ENCODE results near the gene PRKAG2. TPM values are rescaled to one million over a fixed set of nuclear protein-coding genes. Genes with fewer than 3 reads are reported as not detected.

Gene PRKAG2
- total and polyA plus RNA-seq, 8 donors, result 19.9 to 302 (median 60.9) TPM

DNA sequence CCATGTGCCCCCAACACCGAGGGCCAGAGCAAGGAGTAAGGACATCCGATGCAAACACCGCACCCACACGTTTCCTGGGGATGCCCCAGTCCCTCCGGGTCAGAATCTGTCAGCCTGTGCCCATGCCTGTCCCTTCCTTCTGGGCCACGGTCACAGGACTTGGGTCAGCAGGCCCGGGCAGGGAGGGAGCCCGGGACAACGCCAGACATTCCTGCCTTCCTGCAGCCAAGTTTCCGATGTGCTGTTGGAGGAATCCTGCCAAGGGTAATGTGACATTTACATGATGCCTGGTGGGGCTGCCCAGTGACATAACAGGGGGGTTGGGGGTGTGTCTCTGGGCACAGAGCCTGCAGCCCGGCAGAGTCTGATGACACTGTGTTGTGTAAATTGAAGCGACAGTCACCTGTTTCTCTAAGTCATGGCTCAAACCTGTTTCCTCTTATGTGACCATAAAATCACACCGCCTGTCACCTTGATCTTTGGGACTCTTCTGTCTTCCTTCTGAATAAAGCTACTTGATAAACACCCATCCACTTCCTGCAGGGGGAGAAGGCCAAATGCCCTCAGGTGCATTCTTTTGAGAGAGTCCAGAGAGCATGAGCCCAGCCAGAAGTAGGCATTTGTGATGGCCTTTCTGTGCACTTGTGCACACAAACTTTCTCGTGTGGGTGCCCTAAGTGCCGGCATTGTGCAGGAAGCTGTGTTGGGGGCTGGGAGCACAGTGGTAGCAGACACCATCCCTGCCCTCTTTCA is 181.9 kb downstream of the PRKAG2 start:
- H3K9me3 ChIP-seq, result no peaks in the 10 kb centered on the region
- DNase-seq, result peak in 1 of 2 donors; percentile 67
- TF ChIP-seq EP300 (IDR thresholded peaks at IDR 0.05) (no peak), POLR2AphosphoS5 (IDR thresholded peaks at IDR 0.05) (peak in 2 of 3 donors; percentile 7 to 68), POLR2A (IDR thresholded peaks at IDR 0.05) (no peak)
- TF ChIP-seq, protein P1, sequence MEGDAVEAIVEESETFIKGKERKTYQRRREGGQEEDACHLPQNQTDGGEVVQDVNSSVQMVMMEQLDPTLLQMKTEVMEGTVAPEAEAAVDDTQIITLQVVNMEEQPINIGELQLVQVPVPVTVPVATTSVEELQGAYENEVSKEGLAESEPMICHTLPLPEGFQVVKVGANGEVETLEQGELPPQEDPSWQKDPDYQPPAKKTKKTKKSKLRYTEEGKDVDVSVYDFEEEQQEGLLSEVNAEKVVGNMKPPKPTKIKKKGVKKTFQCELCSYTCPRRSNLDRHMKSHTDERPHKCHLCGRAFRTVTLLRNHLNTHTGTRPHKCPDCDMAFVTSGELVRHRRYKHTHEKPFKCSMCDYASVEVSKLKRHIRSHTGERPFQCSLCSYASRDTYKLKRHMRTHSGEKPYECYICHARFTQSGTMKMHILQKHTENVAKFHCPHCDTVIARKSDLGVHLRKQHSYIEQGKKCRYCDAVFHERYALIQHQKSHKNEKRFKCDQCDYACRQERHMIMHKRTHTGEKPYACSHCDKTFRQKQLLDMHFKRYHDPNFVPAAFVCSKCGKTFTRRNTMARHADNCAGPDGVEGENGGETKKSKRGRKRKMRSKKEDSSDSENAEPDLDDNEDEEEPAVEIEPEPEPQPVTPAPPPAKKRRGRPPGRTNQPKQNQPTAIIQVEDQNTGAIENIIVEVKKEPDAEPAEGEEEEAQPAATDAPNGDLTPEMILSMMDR (IDR thresholded peaks at IDR 0.05), result no peak
- H3K4me3 ChIP-seq, result no peak overlapping the region
- peak overlapping the region in 3 of 5 donors; percentile 20 to 60 (median 43) for H3K27ac ChIP-seq
- intact Hi-C loops (cut with DNase I; ENCODE audit: low total_unique reads), result no loop called here
- no peaks in the 10 kb centered on the region for H3K36me3 ChIP-seq
- 48 to 63% (median 56%) methylated on average over 15 of the region's 15 CpGs for WGBS, 5 donors
- no peaks in the 10 kb centered on the region for H3K27me3 ChIP-seq
- peaks cover 11 to 52% (median 29%) of the 10 kb centered on the region in 4 donors for H3K4me1 ChIP-seq

DNA sequence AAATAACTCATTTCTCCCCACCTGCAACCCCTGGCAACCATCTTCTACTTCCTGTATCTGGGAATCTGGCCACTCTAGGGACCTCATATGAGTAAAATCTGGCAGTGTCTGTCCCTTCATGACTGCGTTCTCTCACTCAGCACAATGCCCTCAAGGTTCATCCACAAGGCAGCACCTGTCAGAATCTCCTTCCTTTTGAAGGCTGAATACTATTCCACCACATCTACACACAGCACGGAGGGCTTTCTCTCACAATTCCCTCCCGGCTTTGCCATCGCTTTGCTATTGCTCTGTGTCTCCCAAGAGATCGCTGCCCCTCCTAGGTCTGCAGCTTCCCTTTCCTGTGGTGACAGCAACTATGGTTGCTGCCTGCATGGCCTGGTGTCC is 182.5 kb downstream of the PRKAG2 start:
- Histone ChIP-seq H3K27me3 (no peaks in the 10 kb centered on the region), H3K4me3 (no peak overlapping the region), H3K9me3 (no peaks in the 10 kb centered on the region), H3K27ac (peak overlapping the region in 3 of 5 donors; percentile 20 to 60 (median 43)), H3K36me3 (no peaks in the 10 kb centered on the region), H3K4me1 (peaks cover 11 to 50% (median 30%) of the 10 kb centered on the region in 4 donors)
- intact Hi-C loops (cut with DNase I; ENCODE audit: low total_unique reads), result no loop called here
- DNase-seq, result no peak
- no peak for TF ChIP-seq POLR2A (IDR thresholded peaks at IDR 0.05)
- no peak for TF ChIP-seq POLR2AphosphoS5 (IDR thresholded peaks at IDR 0.05)
- TF ChIP-seq, protein P1 (IDR thresholded peaks at IDR 0.05), result no peak
- 82 to 94% (median 88%) methylated on average over 5 of the region's 5 CpGs for WGBS, 5 donors

DNA sequence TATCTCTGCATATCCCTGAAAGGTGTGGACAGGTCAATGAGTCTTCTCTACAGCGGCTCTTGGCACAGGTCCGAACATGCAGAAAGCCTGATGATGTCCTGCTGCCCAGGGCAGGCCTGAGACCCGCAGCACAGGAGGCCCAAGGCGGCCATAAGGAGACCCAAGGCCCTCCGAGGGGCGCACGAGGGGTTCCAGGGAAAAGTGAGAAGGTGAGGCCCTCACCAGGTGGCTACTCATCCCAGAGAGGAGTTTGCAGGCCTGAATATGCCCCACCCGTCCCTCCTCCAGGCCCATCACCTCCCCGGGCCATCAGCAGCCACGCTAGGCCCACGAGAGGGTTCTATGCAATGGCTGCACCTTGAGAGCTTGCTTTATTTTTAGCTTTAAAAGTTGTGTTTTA is 183.8 kb downstream of the PRKAG2 start:
- no peaks in the 10 kb centered on the region for H3K36me3 ChIP-seq
- no peak overlapping the region for H3K4me3 ChIP-seq
- WGBS, 5 donors, result 76 to 88% (median 86%) methylated on average over 10 to 11 of the region's 11 CpGs
- TF ChIP-seq POLR2A (IDR thresholded peaks at IDR 0.05), result no peak
- no peak for TF ChIP-seq POLR2AphosphoS5 (IDR thresholded peaks at IDR 0.05)
- TF ChIP-seq EP300 (IDR thresholded peaks at IDR 0.05), result no peak
- TF ChIP-seq, protein P1 (IDR thresholded peaks at IDR 0.05), result no peak
- peaks cover 15 to 55% (median 32%) of the 10 kb centered on the region in 4 donors for H3K4me1 ChIP-seq
- peak overlapping the region in 3 of 5 donors; percentile 21 to 60 (median 43) for H3K27ac ChIP-seq
- no peaks in the 10 kb centered on the region for H3K9me3 ChIP-seq
- no peak for DNase-seq
- intact Hi-C loops (cut with DNase I; ENCODE audit: low total_unique reads), result no loop called here
- H3K27me3 ChIP-seq, result no peaks in the 10 kb centered on the region

DNA sequence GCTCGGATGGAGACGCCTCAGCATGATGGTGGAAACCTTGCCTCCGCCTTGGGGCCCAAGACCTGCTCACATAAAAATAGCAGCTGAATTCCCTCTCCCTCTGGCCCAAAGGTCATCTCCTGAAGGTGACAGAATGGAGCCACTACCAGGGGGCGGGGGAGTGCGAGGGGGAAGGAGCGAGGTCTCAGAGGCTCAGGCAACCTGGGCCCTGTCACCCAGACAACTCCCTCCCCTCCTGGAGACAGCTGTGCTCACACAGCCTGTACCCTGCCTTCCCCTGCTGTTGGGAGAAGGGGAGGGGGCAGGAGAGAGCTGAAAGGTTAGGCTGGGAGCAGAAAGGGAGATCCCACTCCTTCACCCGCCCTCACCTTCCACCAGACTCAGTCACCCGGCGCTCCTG is 184.2 kb downstream of the PRKAG2 start:
- no peak overlapping the region for H3K4me3 ChIP-seq
- H3K36me3 ChIP-seq, result no peaks in the 10 kb centered on the region
- no peaks in the 10 kb centered on the region for H3K9me3 ChIP-seq
- intact Hi-C loops (cut with DNase I; ENCODE audit: low total_unique reads), result no loop called here
- no peaks in the 10 kb centered on the region for H3K27me3 ChIP-seq
- H3K27ac ChIP-seq, result peak overlapping the region in 3 of 5 donors; percentile 21 to 43 (median 31)
- WGBS, 5 donors, result 85 to 93% (median 88%) methylated on average over 9 of the region's 9 CpGs
- DNase-seq, result no peak
- peaks cover 19 to 59% (median 37%) of the 10 kb centered on the region in 4 donors for H3K4me1 ChIP-seq
- no peak for TF ChIP-seq POLR2A (IDR thresholded peaks at IDR 0.05)
- no peak for TF ChIP-seq EP300 (IDR thresholded peaks at IDR 0.05)
- TF ChIP-seq, protein P1 (IDR thresholded peaks at IDR 0.05), result no peak
- no peak for TF ChIP-seq POLR2AphosphoS5 (IDR thresholded peaks at IDR 0.05)
